ENCODE measurements around the gene P3H3.

DNA sequence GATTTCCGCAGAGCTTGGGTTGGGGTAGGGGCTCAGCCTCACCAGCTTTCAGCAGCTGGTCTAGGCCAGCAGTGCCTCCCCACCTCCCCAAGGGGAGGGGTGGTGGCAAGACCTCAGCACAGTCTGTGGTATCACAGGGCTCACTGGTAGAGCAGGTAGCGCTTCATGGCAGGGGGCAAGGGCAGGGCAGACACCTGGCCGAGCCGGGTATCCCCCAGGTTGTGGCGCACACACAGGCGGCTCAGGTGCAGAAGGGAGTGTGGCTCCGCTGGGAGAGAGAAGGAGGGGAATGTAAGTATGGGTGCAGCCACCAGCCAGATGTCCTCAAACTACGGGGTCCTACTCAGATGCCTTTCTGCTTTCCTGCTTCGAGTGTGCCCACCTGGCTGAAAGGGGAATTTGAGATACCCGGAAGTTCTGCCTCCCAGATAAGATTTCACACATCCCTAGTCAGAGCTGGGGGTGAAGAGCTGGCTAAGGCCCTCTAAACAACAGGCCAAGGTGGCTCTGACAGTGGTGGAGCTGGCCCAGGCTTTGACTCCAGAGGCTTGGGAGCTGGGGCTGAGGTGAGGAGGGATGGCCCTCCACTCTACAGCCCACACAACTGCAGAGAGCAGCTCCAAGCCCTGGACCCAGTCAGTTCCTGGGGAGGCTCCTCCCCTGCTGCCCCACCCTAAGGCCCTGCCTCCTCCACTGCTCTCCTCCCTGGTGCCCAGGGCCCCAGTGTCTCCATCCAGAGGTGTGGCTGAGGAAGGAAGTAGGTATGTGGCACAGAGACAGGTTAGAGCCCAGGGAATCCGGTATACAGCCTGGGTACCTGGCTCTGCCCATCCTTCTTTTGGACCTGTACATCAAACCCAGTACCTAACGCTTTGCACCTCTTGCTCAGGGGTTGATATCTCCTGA lies 43.1 kb downstream of the P3H3 start:
- TF ChIP-seq EP300 (IDR thresholded peaks at IDR 0.05) (no peak), POLR2AphosphoS5 (IDR thresholded peaks at IDR 0.05) (no peak)
